OCI-LY1 (cell line): Measurements from ENCODE around the gene FBXW8.

Source experiments
- H2AFZ ChIP-seq: fragments of 200-600 bp; sonication (generic), shearing (Covaris generic); 2 replicates; pipeline ENCODE4 v1.6.0; 2014; ENCODE audit warnings: antibody characterized with exemption, mild to moderate bottlenecking, low read length
- H3F3A ChIP-seq: fragments of 200-600 bp; sonication (generic), shearing (Covaris generic); 2 replicates; pipeline ENCODE4 v1.6.0; 2014; ENCODE audit warnings: mild to moderate bottlenecking, antibody characterized with exemption, low read length, moderate library complexity; ENCODE audit not compliant: insufficient read depth
- H3K27ac ChIP-seq: fragments of 200-600 bp; sonication (generic); 2 replicates; pipeline ENCODE4 v1.5.1; 2014; ENCODE audit warnings: low read length, mixed run types, mild to moderate bottlenecking, low read depth; ENCODE audit not compliant: poor library complexity, severe bottlenecking
- H3K27me3 ChIP-seq: fragments of 200-600 bp; sonication (generic); 2 replicates; pipeline ENCODE4 v1.6.0; 2014; ENCODE audit warnings: antibody characterized with exemption, mild to moderate bottlenecking, low read length, moderate library complexity; ENCODE audit not compliant: insufficient read depth
- H3K36me3 ChIP-seq: fragments of 200-600 bp; sonication (generic); 2 replicates; pipeline ENCODE4 v1.6.1; 2014; ENCODE audit warnings: mild to moderate bottlenecking, antibody characterized with exemption, low read length, moderate library complexity, mixed read lengths; ENCODE audit not compliant: insufficient read depth
- H3K4me1 ChIP-seq: fragments of 200-600 bp; sonication (generic); 2 replicates; pipeline ENCODE4 v1.5.1; 2014; ENCODE audit warnings: mild to moderate bottlenecking, low read length, moderate library complexity; ENCODE audit not compliant: insufficient read depth, severe bottlenecking
- H3K4me2 ChIP-seq: fragments of 200-600 bp; sonication (generic), shearing (Covaris generic); 2 replicates; pipeline ENCODE4 v1.6.1; 2014; ENCODE audit warnings: low read length
- H3K4me3 ChIP-seq: fragments of 200-600 bp; sonication (generic); 2 replicates; pipeline ENCODE4 v1.5.1; 2014; ENCODE audit warnings: low read length, low read depth, mild to moderate bottlenecking, mixed read lengths; ENCODE audit not compliant: poor library complexity, severe bottlenecking
- H3K79me2 ChIP-seq: fragments of 200-600 bp; shearing (Covaris generic); 2 replicates; pipeline ENCODE4 v1.6.1; 2016; ENCODE audit warnings: mixed run types, low read length, mixed read lengths; ENCODE audit not compliant: insufficient read depth
- H3K9ac ChIP-seq: fragments of 200-600 bp; sonication (generic), shearing (Covaris generic); 2 replicates; pipeline ENCODE4 v1.6.1; 2014; ENCODE audit warnings: mild to moderate bottlenecking, low read length, mixed read lengths
- H3K9me2 ChIP-seq: fragments of 200-600 bp; sonication (generic), shearing (Covaris generic); 2 replicates; pipeline ENCODE4 v1.6.1; 2014; ENCODE audit warnings: low read depth, mild to moderate bottlenecking, low read length, mixed read lengths
- H3K9me3 ChIP-seq: fragments of 200-600 bp; shearing (Covaris generic); 2 replicates; pipeline ENCODE4 v1.6.1; 2014; ENCODE audit warnings: low read length, mixed read lengths
- H4K20me1 ChIP-seq: fragments of 200-600 bp; sonication (generic), shearing (Covaris generic); 2 replicates; pipeline ENCODE4 v1.6.0; 2016; ENCODE audit warnings: mild to moderate bottlenecking, low read length; ENCODE audit not compliant: insufficient read depth
- CTCF ChIP-seq: fragments of 200-600 bp; sonication (generic), shearing (Covaris generic); IDR thresholded peaks from 2 replicates; pipeline ENCODE4 v1.5.1; 2017; ENCODE audit warnings: mild to moderate bottlenecking, antibody characterized with exemption, low read length, moderate library complexity, mixed read lengths
- EZH2 ChIP-seq: fragments of 200-600 bp; sonication (generic), shearing (Covaris generic); IDR thresholded peaks from 2 replicates; pipeline ENCODE4 v1.8.0; 2017; ENCODE audit warnings: borderline replicate concordance, mixed run types, mild to moderate bottlenecking, antibody characterized with exemption, low read length, moderate library complexity, mixed read lengths

Gene FBXW8

GRCh38 chr12:116928504-116928903 is 17.8 kb downstream of the FBXW8 start:
- Histone ChIP-seq H3K27me3 (no peaks in the 10 kb centered on the region), H3K9ac (no peak overlapping the region), H2AFZ (no peak overlapping the region), H3K4me2 (no peak overlapping the region), H3K9me3 (no peaks in the 10 kb centered on the region), H3K79me2 (no peaks in the 10 kb centered on the region), H3K36me3 (peaks cover 51% of the 10 kb centered on the region), H3K4me3 (no peak overlapping the region), H3K9me2 (no peaks in the 10 kb centered on the region), H3F3A (no peaks in the 10 kb centered on the region), H3K4me1 (peaks cover 17% of the 10 kb centered on the region), H3K27ac (no peak overlapping the region), H4K20me1 (no peaks in the 10 kb centered on the region)
- TF ChIP-seq EZH2 (no peak), CTCF (no peak)

- Histone ChIP-seq H3K27ac (no peak overlapping the region), H3K36me3 (peaks cover 57% of the 10 kb centered on the region), H3K4me2 (no peak overlapping the region), H3K27me3 (no peaks in the 10 kb centered on the region), H2AFZ (no peak overlapping the region), H3F3A (no peaks in the 10 kb centered on the region), H3K4me3 (no peak overlapping the region), H3K9me3 (no peaks in the 10 kb centered on the region), H3K79me2 (no peaks in the 10 kb centered on the region), H3K9ac (no peak overlapping the region), H4K20me1 (no peaks in the 10 kb centered on the region), H3K4me1 (peaks cover 7% of the 10 kb centered on the region), H3K9me2 (no peaks in the 10 kb centered on the region)
- TF ChIP-seq CTCF (no peak), EZH2 (no peak)
Measured at GRCh38 chr12:116929885-116930284, 19.1 kb downstream of the FBXW8 start.

GRCh38 chr12:116931665-116932064 is 20.9 kb downstream of the FBXW8 start:
- Histone ChIP-seq H3K4me3 (no peak overlapping the region), H3K4me2 (no peak overlapping the region), H2AFZ (no peak overlapping the region), H4K20me1 (no peaks in the 10 kb centered on the region), H3K36me3 (peaks cover 66% of the 10 kb centered on the region), H3F3A (no peaks in the 10 kb centered on the region), H3K9me2 (no peaks in the 10 kb centered on the region), H3K9me3 (no peaks in the 10 kb centered on the region), H3K79me2 (no peaks in the 10 kb centered on the region), H3K27me3 (no peaks in the 10 kb centered on the region), H3K9ac (no peak overlapping the region), H3K27ac (no peak overlapping the region), H3K4me1 (peaks cover 5% of the 10 kb centered on the region)
- TF ChIP-seq EZH2: no peak
- no peak for TF ChIP-seq CTCF
